Stimulated activated CD4-positive, alpha-beta T cell treated with anti-CD3 and anti-CD28 coated beads, Interleukin-1b, Interleukin-23, amount 100 ng/mL, for 1 hour (primary cell): Measurements from ENCODE around the gene SGPP2.
"Not testable (repeated sequence)": the region's sequence is repeated elsewhere in the genome, so short reads cannot be mapped to it uniquely, and the experiment has no call there.

Experiments used
- DNase-seq, 2 donors: peaks; one replicate each; pipeline ENCODE4 v3.0.0-alpha.2; 2020; ENCODE audit warnings: low read depth in 2 of 2

The SGPP2 gene, protein sequence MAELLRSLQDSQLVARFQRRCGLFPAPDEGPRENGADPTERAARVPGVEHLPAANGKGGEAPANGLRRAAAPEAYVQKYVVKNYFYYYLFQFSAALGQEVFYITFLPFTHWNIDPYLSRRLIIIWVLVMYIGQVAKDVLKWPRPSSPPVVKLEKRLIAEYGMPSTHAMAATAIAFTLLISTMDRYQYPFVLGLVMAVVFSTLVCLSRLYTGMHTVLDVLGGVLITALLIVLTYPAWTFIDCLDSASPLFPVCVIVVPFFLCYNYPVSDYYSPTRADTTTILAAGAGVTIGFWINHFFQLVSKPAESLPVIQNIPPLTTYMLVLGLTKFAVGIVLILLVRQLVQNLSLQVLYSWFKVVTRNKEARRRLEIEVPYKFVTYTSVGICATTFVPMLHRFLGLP

DNA sequence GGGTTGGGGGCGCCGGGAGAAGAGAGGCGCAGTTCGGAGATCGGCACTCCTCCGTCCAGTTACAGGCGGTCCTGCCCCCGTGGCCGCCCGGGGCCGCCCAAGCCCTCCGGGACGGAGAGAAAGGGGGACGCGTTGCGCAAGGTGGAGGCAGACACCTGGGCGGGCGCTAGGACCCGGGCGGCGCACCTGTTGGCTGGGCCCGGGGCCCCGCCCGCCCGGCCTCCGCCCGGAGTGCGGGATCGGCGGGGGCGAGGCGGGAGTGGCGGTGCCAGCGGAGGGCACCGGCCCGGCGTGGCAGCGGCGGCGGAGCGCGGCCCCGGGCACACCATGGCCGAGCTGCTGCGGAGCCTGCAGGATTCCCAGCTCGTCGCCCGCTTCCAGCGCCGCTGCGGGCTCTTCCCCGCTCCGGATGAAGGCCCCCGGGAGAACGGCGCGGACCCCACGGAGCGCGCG is at the start of gene SGPP2:
SGPP2 (plus strand) TSS at position 268 of the 453 bp plus-strand sequence; CDS start at position 328, 60 bp downstream.
- no peak for DNase-seq

GRCh38 chr2:222375798-222376197 is 48.5 kb upstream of the SGPP2 start:
- no peak for DNase-seq

GRCh38 chr2:222380456-222380855 is 43.9 kb upstream of the SGPP2 start:
- DNase-seq, result no peak

DNA sequence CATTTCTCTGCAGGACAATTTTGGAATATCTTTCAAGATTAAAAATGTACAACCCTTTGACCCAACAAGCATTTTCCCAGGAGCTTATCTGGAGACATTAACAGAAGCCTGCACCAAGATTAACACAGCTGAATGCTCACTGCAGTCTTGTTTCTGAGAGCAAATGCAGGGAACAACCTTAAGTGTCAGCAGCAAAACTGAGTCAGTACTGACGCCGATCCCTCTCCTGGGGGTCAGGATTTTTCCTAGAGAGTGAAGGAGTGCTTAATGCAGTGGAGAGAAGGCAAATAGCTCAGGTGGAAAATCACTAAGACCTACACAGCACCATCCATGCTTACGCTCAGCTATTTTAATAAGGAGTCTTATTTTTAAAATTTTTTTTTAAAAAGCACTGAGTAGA is 42.8 kb upstream of the SGPP2 start:
- DNase-seq, result no peak

GRCh38 chr2:222383255-222383654 is 41.1 kb upstream of the SGPP2 start:
- no peak for DNase-seq

GRCh38 chr2:222391743-222392285 is 32.5 kb upstream of the SGPP2 start:
- no peak for DNase-seq

DNA sequence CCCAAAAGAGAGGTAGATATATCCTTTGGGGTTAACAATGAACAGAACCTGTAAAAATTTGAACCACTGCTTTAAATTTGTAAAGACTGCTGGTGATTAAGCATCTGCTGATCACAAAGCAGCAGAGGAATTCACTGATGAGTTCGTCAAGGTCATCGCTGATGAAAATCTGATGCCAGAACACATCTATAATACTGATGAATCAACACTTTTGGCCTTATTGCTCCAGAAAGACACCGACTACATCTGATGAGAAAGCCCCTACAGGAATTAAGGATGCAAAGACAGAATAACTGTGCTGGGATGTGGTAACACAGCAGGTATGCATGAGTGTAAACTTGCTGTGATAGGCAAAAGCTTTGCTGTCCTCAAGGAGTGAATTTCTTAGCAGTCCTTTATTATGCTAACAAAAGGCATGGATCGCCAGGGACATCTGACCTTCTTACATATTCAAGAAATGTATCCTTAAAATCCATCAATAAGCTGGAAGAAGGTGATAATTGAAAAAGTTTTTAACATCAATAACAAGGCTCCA is 30.5 kb upstream of the SGPP2 start:
- DNase-seq, result no peak

GRCh38 chr2:222398446-222398885 is 25.9 kb upstream of the SGPP2 start:
- no peak for DNase-seq

DNA sequence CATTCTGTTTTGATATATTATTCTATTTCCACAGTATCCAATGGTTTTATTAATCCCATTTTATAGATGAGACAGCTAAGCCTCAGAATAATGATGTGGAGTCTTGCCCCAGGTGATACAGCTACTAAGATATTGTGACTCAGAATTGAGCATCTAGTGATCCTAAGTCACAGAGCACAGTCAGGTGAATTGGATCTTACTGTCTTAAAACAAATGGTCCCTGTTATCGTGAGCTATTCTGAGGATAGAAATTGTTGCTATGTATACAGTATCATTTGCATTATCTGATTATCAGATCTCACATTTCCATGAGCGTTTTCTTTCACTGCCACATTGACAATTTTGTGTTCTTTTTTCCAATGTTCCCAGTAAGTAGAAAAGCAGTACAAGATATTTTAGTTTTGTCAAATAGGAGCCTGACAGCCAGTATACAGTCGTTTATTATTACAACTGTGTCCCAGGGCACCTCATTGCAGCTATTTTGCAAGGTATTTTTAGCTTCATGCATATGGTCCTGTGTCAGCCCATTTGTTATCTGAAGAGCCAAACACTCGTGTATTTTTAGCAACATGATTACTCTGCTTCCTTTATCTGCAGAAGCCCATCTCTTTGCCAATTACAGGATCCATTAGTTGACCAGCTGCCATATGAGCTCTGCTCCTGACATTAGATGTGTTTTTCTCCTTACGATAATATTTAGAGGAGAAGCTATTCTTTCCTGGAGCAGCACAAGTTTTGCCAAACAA is 25.1 kb upstream of the SGPP2 start:
- no peak for DNase-seq

DNA sequence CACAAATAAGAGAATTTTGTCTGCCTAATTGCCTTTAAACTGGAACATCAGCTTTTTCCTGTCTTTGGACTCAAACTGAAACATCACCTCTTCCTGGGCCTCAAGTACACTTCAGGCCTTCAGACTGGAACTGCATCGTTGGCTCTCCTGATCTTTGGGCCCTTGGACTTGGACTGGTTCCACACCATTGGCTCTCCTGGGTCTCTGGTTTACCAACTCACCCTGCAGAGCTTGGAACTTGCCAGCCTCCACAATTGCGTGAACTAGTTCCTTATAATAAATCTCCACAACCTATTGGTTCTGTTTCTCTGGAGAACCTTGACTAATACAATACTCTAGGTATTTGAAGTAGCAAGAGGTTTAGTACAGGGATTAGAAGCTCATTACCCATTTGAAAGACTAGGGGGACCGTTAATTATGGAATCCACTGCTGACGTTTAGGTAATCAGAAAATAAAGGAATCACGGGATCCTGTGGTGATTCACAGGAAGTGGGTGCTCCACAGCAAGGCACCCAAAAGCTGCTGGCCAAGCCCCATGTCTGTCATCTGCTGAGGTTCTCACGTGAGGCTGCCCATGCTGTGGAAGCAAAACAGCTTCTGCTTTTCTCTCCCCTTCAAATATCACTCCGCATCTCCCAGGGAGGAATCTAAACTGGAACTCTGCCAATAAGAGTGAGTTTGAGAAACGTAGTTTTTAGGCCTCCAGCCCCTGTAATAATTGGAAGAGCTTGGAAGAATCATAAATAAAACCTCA is 20.0 kb upstream of the SGPP2 start:
- DNase-seq, result no peak

DNA sequence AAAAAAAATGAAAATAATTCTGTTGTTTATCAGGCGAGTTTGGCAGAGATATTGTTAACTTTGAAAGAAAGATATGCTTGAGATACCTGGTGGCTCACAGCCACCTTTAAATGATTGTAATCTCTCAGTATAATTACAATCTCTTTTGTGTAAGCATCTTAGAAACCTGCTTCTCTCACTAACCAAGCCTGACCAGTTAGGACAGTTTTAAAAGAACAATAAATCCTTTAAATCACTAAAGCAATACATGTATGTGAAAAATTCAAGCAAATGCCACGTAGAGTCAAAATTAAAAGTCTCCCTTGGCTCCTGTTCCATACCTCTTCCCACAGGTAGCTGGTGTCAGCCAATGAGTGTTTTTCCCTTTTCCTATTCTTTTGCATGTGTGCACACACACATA is 15.7 kb upstream of the SGPP2 start:
- DNase-seq, result no peak

DNA sequence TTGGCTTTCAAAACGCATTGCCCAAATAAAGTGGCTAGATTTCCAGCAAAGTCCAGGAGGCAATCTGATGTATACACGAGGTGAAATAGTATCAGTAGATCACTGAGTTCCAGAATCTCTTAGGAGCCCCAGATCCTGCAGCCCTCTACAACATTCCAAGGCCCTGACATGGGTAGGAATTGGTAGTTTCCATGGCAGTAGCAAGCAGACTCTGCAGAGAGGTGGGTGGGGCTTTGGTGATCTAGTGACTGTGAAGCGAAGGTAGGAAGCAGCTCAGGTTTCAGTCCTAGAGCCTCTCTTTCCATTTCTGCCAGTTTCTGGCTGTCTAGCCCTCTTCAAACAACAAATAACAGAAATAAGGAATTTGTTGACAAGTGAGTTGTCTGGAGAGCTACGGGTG is 13.8 kb upstream of the SGPP2 start:
- no peak for DNase-seq

DNA sequence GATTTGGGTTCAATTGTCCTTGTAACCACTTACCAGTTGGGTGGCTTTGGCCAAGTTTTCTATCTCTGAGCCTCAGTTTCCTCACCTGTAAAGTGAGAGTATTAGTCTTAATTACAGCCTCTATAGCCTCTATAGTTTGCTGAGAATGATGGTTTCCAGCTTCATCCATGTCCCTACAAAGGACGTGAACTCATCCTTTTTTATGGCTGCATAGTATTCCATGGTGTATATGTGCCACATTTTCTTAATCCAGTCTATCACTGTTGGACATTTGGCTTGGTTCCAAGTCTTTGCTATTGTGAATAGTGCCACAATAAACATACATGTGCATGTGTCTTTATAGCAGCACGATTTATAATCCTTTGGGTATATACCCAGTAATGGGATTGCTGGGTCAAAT is 12.0 kb upstream of the SGPP2 start:
- DNase-seq, result not testable (repeated sequence)

DNA sequence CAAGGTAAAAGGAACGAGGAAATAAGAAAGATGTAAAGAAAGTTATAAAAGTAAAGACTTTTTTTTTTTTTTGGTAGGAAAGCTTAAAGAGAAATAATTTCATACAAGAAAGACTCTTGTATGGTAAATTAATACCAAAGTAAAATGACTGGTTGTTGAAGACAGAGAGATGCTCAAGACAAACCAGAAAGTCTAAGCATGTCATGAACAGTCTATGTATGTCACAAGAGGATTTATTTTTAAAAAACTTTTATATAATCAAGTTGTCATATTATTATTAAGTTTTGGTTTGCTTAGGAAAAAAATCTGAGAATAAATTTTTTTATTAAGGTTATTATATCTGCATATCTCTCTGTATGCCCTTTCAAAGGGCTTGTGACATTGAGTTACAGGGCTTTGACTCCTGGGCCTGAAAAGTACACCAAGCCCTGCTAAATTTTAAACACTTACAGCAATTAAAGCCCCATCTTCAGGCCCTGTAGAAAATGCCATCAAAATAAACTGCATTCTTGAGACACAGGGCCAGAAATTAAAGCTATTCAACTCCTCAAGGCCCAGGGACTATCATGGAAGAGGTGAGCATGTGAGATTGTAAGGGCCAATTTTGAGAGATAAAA is 10.9 kb upstream of the SGPP2 start:
- no peak for DNase-seq

DNA sequence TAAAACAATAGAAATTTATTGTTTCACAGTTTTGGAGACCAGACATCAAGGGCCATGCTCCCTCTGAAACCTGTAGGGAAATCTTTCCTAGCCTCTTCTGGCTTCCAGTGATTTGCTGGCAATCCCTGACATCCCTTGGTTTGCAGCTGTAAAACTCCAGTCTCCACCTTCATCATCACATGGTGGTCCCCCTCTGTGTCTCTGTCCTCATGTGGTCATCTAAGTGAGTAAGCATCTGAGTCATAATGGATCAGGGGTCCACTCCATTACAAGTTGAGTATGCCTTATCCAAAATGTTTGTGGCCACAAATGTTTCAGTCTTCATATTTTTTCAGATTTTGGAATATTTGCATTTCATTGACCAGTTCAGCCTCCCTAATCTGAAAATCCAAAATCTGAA is 5.6 kb upstream of the SGPP2 start:
- no peak for DNase-seq

GRCh38 chr2:222420508-222420907 is 3.8 kb upstream of the SGPP2 start:
- no peak for DNase-seq

GRCh38 chr2:222421626-222422025 is 2.7 kb upstream of the SGPP2 start:
- no peak for DNase-seq

GRCh38 chr2:222423186-222423585 is 1.2 kb upstream of the SGPP2 start:
- DNase-seq, result no peak

- DNase-seq, result peak in 1 of 2 donors; percentile 38
Measured at GRCh38 chr2:222423632-222424275, 589 bp upstream of the SGPP2 start.
